ENCODE measurements around the gene INF2. TPM values are rescaled to one million over a fixed set of nuclear protein-coding genes. Genes with fewer than 3 reads are reported as not detected.
A peak's percentile ranks its signal among the peaks of the same experiment; 100 is the strongest.

INF2 gene
- total and polyA plus RNA-seq, 9 of the 15 experiments (the other 6 are each of a cell fraction or from before 2014, with no cell fraction given): 0.56 to 31.3 (median 7.8) TPM

DNA sequence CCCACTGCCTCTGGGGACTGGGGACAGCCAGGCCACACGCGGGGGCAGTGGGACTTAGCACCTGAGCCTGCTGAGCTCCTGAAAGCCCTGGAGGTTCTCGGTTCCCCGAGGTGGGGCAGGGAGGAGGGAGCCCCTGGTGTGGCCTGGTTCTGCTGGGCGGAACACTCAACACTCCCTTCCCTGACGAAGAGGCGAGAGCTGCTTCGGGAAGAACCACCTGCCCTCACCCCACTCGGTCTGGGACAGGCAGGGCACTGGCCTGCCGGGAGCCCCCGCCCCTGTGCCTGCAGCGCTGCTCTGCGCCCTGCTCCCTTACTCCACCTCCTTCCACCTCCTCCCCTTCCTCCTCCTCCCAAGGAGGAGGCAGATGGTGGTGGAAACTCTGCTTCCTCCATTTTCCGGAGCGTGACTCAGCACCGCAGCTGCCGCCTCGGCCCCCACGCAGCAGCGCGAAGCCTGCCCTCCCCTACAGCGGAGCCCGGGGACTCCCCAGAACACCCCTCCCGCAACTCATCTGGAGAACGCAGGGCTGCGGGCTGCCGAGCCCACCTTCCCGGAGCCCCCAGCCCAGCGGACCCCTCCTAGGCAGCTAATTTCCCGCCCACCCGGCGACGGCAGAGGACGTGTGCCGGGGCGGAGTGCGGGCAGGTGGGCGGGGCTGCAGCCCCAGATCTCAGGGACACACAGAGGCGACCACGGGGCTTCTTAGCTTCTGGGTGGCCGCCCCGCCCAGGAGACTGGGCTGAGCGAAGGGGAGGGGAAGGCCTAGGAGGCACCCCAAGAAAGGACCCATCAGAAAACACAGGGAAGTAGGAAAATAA lies 11.7 kb upstream of the INF2 start (continued):
- TF ChIP-seq, protein P1, sequence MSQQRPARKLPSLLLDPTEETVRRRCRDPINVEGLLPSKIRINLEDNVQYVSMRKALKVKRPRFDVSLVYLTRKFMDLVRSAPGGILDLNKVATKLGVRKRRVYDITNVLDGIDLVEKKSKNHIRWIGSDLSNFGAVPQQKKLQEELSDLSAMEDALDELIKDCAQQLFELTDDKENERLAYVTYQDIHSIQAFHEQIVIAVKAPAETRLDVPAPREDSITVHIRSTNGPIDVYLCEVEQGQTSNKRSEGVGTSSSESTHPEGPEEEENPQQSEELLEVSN (IDR thresholded peaks at IDR 0.05; ENCODE audit: borderline replicate concordance in 1 of 2, extremely low read depth in 1 of 2, insufficient read depth in 1 of 2, insufficient read length in 1 of 2, low read depth in 1 of 2, low read length in 1 of 2, poor library complexity in 1 of 2, severe bottlenecking in 1 of 2): peak; percentile 80 to 93
- TF ChIP-seq COPS2 (conservative IDR thresholded peaks at IDR 0.05): no peak
- 0 out of 2 replicates have a peak, but pooled peaks have one; percentile 47 for TF ChIP-seq HDAC8 (tag; IDR thresholded peaks at IDR 0.05)
- TF ChIP-seq MCM7 (IDR thresholded peaks at IDR 0.05): no peak
- no peak for TF ChIP-seq HLTF (IDR thresholded peaks at IDR 0.05)
- TF ChIP-seq ATF1 (CRISPR knock-in tag; IDR thresholded peaks at IDR 0.05): no peak
- TF ChIP-seq ATF1 (tag; IDR thresholded peaks at IDR 0.05): peak; percentile 71
- TF ChIP-seq, protein P2, sequence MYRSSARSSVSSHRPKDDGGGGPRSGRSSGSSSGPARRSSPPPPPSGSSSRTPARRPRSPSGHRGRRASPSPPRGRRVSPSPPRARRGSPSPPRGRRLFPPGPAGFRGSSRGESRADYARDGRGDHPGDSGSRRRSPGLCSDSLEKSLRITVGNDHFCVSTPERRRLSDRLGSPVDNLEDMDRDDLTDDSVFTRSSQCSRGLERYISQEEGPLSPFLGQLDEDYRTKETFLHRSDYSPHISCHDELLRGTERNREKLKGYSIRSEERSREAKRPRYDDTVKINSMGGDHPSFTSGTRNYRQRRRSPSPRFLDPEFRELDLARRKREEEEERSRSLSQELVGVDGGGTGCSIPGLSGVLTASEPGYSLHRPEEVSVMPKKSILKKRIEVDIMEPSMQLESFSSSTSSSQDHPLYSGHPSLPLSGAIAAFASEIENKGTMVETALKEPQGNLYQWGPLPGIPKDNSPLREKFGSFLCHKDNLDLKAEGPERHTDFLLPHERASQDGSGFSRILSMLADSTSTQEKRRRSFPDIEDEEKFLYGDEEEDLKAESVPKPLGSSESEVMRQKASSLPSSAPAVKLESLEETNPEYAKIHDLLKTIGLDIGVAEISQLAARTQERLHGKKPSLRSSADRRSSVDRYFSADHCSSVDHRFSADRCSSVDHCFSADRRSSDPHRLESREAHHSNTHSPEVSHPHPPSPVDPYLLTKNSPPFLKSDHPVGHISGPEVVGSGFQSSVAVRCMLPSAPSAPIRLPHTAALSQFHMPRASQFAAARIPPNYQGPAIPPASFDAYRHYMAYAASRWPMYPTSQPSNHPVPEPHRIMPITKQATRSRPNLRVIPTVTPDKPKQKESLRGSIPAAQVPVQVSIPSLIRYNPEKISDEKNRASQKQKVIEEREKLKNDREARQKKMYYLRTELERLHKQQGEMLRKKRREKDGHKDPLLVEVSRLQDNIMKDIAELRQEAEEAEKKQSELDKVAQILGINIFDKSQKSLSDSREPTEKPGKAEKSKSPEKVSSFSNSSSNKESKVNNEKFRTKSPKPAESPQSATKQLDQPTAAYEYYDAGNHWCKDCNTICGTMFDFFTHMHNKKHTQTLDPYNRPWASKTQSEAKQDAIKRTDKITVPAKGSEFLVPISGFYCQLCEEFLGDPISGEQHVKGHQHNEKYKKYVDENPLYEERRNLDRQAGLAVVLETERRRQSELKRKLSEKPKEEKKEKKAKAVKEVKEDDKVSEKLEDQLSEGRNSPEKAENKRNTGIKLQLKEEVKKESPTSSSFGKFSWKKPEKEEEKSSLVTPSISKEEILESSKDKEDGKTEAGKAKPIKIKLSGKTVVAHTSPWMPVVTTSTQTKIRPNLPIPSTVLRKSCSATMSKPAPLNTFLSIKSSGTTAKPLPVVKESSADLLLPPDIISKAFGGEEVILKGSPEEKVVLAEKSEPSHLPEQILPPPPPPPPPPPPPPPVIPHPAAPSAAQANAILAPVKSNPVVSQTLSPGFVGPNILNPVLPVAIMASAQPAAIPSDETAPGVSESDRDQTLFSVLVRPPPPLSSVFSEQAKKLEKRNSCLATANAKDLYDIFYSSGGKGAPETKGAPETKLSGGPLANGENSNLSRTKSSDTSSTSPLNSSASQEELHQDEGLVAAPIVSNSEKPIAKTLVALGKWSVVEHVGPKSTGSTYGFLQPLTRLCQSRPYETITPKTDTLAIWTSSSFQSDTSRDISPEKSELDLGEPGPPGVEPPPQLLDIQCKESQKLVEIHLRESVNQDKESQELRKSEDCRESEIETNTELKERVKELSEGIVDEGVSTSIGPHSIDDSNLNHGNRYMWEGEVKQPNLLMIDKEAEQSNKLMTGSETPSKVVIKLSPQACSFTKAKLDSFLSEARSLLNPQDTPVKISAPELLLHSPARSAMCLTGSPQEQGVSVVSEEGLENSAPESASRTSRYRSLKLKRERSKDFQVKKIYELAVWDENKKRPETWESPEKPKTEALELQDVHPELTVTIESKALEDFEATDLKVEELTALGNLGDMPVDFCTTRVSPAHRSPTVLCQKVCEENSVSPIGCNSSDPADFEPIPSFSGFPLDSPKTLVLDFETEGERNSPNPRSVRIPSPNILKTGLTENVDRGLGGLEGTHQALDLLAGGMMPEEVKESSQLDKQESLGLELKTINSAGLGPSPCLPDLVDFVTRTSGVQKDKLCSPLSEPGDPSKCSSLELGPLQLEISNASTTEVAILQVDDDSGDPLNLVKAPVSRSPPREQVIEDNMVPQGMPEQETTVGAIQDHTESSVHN (IDR thresholded peaks at IDR 0.05; ENCODE audit: borderline replicate concordance in 1 of 2, low read depth in 1 of 2): no peak
- no peak for TF ChIP-seq ARNT (IDR thresholded peaks at IDR 0.05)
- no peak for TF ChIP-seq PCBP1 (IDR thresholded peaks at IDR 0.05; ENCODE audit: low read depth, low read length, poor library complexity, severe bottlenecking)
- TF ChIP-seq ARHGAP35 (IDR thresholded peaks at IDR 0.05; ENCODE audit: partially characterized antibody): no peak
- TF ChIP-seq PTRF (tag; IDR thresholded peaks at IDR 0.05): no peak
- no peak for TF ChIP-seq SMAD1 (IDR thresholded peaks at IDR 0.05; ENCODE audit: low read depth, low read length, partially characterized antibody)
- TF ChIP-seq FOXA1 (IDR thresholded peaks at IDR 0.05; ENCODE audit: borderline replicate concordance): no peak
- no peak for TF ChIP-seq NONO (IDR thresholded peaks at IDR 0.05; ENCODE audit: low read depth in 2 of 2, low read length in 1 of 2)
- no peak for TF ChIP-seq EZH2 (IDR thresholded peaks at IDR 0.05; ENCODE audit: borderline replicate concordance, low read depth, low read length)
- TF ChIP-seq, protein P3, sequence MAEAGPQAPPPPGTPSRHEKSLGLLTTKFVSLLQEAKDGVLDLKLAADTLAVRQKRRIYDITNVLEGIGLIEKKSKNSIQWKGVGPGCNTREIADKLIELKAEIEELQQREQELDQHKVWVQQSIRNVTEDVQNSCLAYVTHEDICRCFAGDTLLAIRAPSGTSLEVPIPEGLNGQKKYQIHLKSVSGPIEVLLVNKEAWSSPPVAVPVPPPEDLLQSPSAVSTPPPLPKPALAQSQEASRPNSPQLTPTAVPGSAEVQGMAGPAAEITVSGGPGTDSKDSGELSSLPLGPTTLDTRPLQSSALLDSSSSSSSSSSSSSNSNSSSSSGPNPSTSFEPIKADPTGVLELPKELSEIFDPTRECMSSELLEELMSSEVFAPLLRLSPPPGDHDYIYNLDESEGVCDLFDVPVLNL (CRISPR knock-in tag; IDR thresholded peaks at IDR 0.05; ENCODE audit: low read depth): no peak
- no peak; the same call in 1 of the 2 replicates for TF ChIP-seq KAT7 (CRISPR knock-in tag; IDR thresholded peaks at IDR 0.05; ENCODE audit: borderline replicate concordance)

Data from K562 (cell line).